Lower leg skin (tissue), 3 donors: ENCODE results near the gene ITSN1.

Experiments used
- CTCF ChIP-seq, 3 donors: fragments of 450-650 bp; IDR thresholded peaks; one replicate each; pipeline ENCODE4 v1.5.1; 2016; ENCODE audit warnings: antibody characterized with exemption in 3 of 3, mild to moderate bottlenecking in 3 of 3, moderate library complexity in 2 of 3
- POLR2A ChIP-seq, 2 donors: fragments of 450-650 bp; IDR thresholded peaks; one replicate each; pipeline ENCODE4 v1.6.1; 2016 to 2017; ENCODE audit warnings: antibody characterized with exemption in 2 of 2, mild to moderate bottlenecking in 1 of 2, moderate library complexity in 1 of 2

- TF ChIP-seq CTCF (IDR thresholded peaks at IDR 0.05), result no peak
- TF ChIP-seq POLR2A (IDR thresholded peaks at IDR 0.05), result no peak
Observed at GRCh38 chr21:33655588-33656221, 13.4 kb downstream of the ITSN1 start.
